ENCODE measurements around the gene MLLT6. TPM values are rescaled to one million over a fixed set of nuclear protein-coding genes. Genes with fewer than 3 reads are reported as not detected.

MLLT6 gene
- total and polyA plus RNA-seq, 2 of the 13 experiments (the other 11 are each of a cell fraction or from before 2014, with no cell fraction given): 50.7 to 69.5 TPM

- TF ChIP-seq, protein P1, sequence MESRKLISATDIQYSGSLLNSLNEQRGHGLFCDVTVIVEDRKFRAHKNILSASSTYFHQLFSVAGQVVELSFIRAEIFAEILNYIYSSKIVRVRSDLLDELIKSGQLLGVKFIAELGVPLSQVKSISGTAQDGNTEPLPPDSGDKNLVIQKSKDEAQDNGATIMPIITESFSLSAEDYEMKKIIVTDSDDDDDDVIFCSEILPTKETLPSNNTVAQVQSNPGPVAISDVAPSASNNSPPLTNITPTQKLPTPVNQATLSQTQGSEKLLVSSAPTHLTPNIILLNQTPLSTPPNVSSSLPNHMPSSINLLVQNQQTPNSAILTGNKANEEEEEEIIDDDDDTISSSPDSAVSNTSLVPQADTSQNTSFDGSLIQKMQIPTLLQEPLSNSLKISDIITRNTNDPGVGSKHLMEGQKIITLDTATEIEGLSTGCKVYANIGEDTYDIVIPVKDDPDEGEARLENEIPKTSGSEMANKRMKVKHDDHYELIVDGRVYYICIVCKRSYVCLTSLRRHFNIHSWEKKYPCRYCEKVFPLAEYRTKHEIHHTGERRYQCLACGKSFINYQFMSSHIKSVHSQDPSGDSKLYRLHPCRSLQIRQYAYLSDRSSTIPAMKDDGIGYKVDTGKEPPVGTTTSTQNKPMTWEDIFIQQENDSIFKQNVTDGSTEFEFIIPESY (CRISPR knock-in tag; IDR thresholded peaks at IDR 0.05): no peak
- TF ChIP-seq RARA (CRISPR knock-in tag; IDR thresholded peaks at IDR 0.05) (peak; percentile 80), SMAD1 (CRISPR knock-in tag; IDR thresholded peaks at IDR 0.05; ENCODE audit: borderline replicate concordance, low read depth) (peak; percentile 21), SCMH1 (CRISPR knock-in tag; IDR thresholded peaks at IDR 0.05; ENCODE audit: borderline replicate concordance) (no peak), ONECUT2 (CRISPR knock-in tag; IDR thresholded peaks at IDR 0.05) (peak; percentile 42; the same call in 1 of the 2 replicates), RFXAP (CRISPR knock-in tag; IDR thresholded peaks at IDR 0.05; ENCODE audit: borderline replicate concordance) (no peak; the same call in 1 of the 2 replicates), NFKBIZ (CRISPR knock-in tag; IDR thresholded peaks at IDR 0.05) (peak; percentile 52; the same call in 1 of the 2 replicates), TAF15 (IDR thresholded peaks at IDR 0.05; ENCODE audit: low read depth, low read length, poor library complexity, severe bottlenecking) (peak; percentile 31), ZNF841 (CRISPR knock-in tag; IDR thresholded peaks at IDR 0.05; ENCODE audit: borderline replicate concordance) (peak; percentile 74), MTF2 (CRISPR knock-in tag; IDR thresholded peaks at IDR 0.05; ENCODE audit: borderline replicate concordance) (no peak), JUN (CRISPR knock-in tag; IDR thresholded peaks at IDR 0.05) (no peak), ZNF775 (CRISPR knock-in tag; IDR thresholded peaks at IDR 0.05; ENCODE audit: borderline replicate concordance) (no peak), ZNF75D (CRISPR knock-in tag; IDR thresholded peaks at IDR 0.05; ENCODE audit: borderline replicate concordance) (0 out of 2 replicates have a peak, but pooled peaks have one; percentile 86), HNF4G (IDR thresholded peaks at IDR 0.05; ENCODE audit: borderline replicate concordance, low read depth, low read length) (no peak), HNF4G (CRISPR knock-in tag; IDR thresholded peaks at IDR 0.05; ENCODE audit: borderline replicate concordance, low read depth) (peak; percentile 68; the same call in 1 of the 2 replicates), ZNF256 (CRISPR knock-in tag; conservative IDR thresholded peaks at IDR 0.05) (no peak; the same call in 1 of the 2 replicates)
- TF ChIP-seq, protein P2, sequence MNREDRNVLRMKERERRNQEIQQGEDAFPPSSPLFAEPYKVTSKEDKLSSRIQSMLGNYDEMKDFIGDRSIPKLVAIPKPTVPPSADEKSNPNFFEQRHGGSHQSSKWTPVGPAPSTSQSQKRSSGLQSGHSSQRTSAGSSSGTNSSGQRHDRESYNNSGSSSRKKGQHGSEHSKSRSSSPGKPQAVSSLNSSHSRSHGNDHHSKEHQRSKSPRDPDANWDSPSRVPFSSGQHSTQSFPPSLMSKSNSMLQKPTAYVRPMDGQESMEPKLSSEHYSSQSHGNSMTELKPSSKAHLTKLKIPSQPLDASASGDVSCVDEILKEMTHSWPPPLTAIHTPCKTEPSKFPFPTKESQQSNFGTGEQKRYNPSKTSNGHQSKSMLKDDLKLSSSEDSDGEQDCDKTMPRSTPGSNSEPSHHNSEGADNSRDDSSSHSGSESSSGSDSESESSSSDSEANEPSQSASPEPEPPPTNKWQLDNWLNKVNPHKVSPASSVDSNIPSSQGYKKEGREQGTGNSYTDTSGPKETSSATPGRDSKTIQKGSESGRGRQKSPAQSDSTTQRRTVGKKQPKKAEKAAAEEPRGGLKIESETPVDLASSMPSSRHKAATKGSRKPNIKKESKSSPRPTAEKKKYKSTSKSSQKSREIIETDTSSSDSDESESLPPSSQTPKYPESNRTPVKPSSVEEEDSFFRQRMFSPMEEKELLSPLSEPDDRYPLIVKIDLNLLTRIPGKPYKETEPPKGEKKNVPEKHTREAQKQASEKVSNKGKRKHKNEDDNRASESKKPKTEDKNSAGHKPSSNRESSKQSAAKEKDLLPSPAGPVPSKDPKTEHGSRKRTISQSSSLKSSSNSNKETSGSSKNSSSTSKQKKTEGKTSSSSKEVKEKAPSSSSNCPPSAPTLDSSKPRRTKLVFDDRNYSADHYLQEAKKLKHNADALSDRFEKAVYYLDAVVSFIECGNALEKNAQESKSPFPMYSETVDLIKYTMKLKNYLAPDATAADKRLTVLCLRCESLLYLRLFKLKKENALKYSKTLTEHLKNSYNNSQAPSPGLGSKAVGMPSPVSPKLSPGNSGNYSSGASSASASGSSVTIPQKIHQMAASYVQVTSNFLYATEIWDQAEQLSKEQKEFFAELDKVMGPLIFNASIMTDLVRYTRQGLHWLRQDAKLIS (CRISPR knock-in tag; IDR thresholded peaks at IDR 0.05): no peak
- TF ChIP-seq, protein P3, sequence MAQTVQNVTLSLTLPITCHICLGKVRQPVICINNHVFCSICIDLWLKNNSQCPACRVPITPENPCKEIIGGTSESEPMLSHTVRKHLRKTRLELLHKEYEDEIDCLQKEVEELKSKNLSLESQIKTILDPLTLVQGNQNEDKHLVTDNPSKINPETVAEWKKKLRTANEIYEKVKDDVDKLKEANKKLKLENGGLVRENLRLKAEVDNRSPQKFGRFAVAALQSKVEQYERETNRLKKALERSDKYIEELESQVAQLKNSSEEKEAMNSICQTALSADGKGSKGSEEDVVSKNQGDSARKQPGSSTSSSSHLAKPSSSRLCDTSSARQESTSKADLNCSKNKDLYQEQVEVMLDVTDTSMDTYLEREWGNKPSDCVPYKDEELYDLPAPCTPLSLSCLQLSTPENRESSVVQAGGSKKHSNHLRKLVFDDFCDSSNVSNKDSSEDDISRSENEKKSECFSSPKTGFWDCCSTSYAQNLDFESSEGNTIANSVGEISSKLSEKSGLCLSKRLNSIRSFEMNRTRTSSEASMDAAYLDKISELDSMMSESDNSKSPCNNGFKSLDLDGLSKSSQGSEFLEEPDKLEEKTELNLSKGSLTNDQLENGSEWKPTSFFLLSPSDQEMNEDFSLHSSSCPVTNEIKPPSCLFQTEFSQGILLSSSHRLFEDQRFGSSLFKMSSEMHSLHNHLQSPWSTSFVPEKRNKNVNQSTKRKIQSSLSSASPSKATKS (CRISPR knock-in tag; IDR thresholded peaks at IDR 0.05): no peak
- TF ChIP-seq, protein P4, sequence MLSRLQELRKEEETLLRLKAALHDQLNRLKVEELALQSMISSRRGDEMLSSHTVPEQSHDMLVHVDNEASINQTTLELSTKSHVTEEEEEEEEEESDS (CRISPR knock-in tag; IDR thresholded peaks at IDR 0.05; ENCODE audit: borderline replicate concordance): no peak
Observed at GRCh38 chr17:38702166-38702915, 2.7 kb upstream of the MLLT6 start (continued).

Data from HepG2 (cell line).